Activated naive CD4-positive, alpha-beta T cell treated with anti-CD3 and anti-CD28 coated beads, Interleukin-2, amount 50 U/mL, for 16 hours (primary cell): ENCODE measurements around the gene ELMOD3.
"Not testable (repeated sequence)": the region's sequence is repeated elsewhere in the genome, so short reads cannot be mapped to it uniquely, and the experiment has no call there.

Experiments used
- DNase-seq: peaks from one replicate; pipeline ENCODE4 v3.0.0-alpha.2; 2020

The ELMOD3 gene

GRCh38 chr2:85377083-85377482, 22.5 kb downstream of the ELMOD3 start:
- DNase-seq: no peak

- DNase-seq: no peak
Measured at GRCh38 chr2:85378257-85378656, 23.7 kb downstream of the ELMOD3 start.

DNA sequence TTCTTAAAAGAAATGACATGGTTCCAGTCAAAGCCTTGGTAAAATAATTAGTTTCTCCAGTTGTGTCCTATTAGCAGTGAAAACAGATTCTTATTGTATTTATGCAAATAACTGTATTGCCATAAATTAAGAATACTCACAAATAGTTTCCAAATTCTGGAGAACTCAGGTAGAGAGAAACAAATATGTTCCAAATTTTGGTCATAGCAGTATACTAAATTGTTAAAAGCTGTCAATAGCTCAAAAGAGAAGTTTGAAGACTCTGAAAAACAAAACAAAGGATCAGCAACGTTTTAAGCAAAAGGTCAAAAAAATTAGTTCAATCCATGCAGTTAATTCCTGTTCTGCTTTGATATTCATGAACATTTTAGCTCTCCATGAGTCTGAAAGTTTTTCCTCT, 25.5 kb downstream of the ELMOD3 start:
- no peak for DNase-seq

GRCh38 chr2:85383151-85383550, 28.6 kb downstream of the ELMOD3 start:
- DNase-seq: not testable (repeated sequence)

GRCh38 chr2:85383850-85384249, 29.3 kb downstream of the ELMOD3 start:
- DNase-seq: no peak

GRCh38 chr2:85385746-85386145, 31.2 kb downstream of the ELMOD3 start:
- DNase-seq: no peak

- DNase-seq: no peak
Measured at GRCh38 chr2:85387754-85388153, 33.2 kb downstream of the ELMOD3 start.

DNA sequence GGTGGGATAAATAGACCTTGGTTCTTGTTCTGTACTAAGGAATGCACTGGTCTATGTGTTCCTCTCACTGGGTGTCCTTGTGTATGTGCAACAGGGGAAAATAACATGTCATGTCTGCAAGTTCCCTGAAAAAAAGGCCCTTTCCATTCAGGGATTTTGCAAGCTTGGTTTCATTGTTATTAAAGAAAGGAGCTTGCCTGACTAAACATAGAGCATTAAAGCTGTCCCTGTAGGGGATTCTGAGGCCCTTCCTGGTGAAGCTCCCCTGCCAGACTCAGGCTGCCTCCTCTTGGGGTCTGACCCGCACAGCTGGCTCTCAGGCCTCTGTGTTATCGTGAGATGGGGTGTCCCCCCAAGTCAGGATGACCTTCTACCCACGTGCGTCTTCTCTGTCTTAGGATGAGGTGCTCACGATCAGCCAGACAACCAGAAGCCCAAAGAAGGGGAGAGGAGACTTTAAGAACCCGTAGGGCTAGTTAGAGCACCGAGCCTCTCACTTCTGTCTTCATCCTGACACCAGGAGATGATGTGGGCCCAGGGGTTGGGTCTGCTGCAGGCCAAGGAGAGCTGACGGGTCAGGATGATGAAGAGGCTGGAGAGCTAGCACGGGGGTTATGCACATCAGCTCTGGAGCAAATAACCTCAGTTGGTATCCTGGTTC, 34.4 kb downstream of the ELMOD3 start:
- DNase-seq: no peak

- DNase-seq: peak; percentile 76
Measured at GRCh38 chr2:85390941-85391669, 36.5 kb downstream of the ELMOD3 start.

DNA sequence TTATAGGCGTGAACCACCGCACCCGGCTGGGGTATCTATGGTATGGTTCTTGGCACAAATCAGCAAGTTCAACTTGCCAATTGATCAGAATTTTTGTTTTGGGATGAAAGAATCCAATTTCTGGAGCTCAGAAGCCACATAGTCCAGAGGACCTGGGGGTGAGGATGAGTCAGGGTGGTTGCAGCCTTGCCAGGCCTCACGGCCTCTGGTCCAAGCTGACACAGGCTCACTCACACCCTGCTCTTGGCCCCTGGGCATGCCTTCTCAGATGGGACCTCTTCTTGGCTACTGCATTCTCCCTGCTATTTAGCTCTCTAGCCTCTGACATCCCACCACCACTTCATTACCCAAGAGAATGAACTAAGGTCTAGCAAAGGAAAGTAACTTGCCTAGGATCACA, 39.3 kb downstream of the ELMOD3 start:
- DNase-seq: no peak

GRCh38 chr2:85394261-85394681, 39.7 kb downstream of the ELMOD3 start:
- DNase-seq: no peak

DNA sequence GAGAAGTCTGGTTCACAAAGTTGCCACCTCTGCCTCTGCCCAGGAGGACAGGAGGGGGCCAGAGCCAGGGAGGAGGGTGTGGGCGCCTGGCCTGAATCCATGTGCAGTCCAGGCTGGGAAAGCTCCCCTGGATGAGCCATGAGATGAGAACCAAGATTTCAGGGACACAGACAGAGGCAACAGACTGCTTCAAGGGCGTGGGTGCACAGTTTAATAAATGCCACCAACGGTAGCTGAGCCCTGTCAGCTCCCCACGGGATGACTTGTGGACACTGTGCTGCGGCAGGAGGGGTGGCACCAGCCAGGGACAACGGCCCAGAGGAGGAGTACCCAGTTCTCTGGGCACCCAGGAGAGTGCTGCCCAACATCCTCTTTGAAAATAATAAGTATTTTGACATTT, 40.4 kb downstream of the ELMOD3 start:
- DNase-seq: no peak

GRCh38 chr2:85395912-85396475, 41.4 kb downstream of the ELMOD3 start:
- DNase-seq: no peak

DNA sequence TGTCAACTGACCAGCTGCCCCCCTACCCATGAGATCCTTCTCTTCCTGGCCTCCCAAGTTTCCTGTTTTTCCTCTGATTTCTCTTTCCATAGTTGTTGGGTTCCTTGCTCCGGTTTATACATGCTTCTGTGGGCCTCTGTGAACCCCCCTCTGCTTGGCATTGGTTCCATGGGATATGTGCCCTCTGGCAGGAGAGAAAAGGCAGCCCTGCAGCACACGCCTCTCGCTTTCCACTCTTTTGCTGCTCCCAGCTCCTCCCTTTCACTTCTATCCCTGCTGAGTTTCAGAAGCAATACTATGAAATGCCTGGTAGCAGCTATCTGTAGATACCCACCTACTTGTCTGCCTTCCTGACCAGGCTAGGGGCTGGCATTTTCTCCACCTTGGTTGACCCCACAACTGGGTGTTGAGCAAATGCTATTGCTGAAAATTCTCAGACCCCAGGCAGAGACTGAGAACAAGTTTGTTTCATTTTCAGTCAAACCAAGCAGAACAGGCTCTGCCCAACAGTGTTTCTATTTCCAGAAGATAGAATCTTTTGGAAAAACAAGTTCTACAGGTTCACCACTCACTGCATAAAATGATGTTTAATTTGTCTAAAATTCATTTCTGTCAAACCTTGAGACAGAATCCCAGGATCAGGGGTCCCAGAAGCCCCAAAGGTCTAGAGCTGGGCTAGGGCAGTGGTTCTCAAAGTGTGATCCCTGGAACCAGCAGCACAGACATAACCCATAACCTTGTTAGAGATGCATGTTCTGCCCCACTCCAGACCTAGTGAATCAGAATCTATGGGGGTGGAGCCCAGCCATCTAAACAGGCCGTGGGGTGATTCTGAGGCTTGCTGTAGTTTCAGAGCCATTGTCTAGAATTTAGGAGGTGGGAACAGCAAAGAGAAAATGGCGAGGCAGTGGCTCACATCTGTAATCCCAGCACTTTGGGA, 42.2 kb downstream of the ELMOD3 start:
- no peak for DNase-seq

- DNase-seq: no peak
Measured at GRCh38 chr2:85397925-85398331, 43.4 kb downstream of the ELMOD3 start.

DNA sequence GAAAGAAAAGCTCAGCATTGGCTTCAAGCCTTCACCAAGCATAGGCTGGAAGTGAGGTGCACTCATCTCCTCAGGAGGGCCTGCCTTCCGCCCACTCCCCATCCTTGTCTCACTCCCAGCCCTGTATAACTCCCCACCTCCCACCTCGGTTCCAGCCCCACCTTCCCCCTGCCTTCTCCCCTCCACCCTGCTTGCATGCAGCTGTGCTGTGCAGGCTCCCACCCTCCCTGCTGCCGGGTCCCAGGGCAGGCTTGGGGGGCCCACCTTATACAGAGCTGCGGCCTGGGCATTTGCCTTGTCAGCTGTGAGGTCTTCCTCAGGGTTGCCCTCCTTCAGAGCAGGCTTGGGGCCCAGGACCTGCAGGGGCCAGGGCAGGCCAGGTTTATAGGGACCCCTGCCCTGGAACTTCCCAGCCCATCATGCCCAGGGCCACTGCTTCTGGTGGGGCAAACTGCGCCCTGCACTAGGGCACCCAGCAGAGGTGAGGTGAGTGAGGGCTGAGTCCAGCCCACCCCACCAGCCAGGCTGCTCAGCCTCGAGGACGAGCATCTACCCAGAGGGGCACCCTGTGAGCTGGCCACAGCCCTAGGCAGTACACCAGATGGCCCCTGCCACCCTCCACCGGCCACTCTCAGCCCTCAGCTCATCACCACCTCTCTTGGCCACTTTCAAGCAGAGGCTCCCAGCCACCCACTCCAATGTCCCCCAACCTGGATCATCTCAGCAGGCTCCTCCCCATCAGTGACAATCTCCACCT, 44.0 kb downstream of the ELMOD3 start:
- DNase-seq: no peak

DNA sequence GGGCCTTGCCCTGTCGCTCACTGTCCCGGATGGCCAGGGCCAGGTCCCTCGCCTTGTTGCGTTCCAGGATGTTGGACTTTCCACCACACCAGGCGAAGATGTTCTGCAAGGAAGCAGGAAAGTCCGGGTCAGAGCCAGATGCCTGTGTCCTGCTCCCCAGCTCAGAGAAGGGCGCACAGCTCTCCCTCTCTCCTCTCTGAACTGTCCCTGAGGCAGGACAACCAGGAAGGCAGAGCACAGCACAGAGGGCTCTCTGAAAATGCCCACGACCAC, 44.5 kb downstream of the ELMOD3 start:
- DNase-seq: no peak

GRCh38 chr2:85400023-85400422, 45.5 kb downstream of the ELMOD3 start:
- DNase-seq: no peak

GRCh38 chr2:85400541-85401463, 46.2 kb downstream of the ELMOD3 start:
- no peak for DNase-seq

DNA sequence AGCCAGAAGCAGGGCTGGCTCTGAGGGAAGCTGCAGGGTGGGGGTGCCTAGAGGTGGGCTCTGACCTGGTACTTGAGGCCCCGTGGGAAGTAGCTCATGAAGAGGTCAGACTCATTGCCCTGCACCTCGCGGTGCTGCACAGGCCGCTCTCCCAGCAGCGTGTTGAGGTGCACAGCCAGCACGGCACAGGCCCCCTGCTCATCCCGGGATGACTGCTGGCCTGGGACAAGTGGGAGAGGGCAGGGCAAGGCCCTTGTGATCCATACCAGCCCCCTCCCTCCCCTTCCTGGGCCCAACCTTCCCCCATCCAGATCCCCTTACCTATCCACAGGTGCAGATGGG, 46.9 kb downstream of the ELMOD3 start:
- DNase-seq: no peak

DNA sequence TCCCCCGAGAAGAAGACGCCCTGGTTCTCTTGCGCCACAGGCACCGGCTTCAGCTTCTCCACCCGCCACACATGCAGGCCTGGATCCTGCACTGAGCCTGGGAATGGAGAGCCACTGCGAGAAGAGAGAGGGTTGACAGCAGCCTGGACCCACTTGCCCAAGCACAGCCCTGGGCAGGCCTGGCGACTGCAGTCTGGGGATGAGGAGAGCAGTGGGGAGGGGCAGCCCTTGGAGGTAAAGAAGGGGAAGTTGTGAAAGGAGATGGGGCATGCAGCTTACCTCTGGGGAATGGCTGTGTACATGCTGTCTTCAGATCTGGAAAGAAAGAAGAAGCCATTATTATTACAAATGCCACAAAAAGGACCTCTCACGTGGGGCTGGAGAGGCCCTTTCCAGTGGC, 47.3 kb downstream of the ELMOD3 start:
- no peak for DNase-seq
